ENCODE data around the gene VMAC.

- TF ChIP-seq CTCF (IDR thresholded peaks at IDR 0.05; ENCODE audit: low read depth, low read length, poor library complexity, severe bottlenecking) (no peak), EZH2phosphoT487 (IDR thresholded peaks at IDR 0.05; ENCODE audit: borderline replicate concordance, low read length) (no peak)
Measured at GRCh38 chr19:5943045-5943444, 38.4 kb downstream of the VMAC start.

Data from DOHH2 (cell line).